MM.1S (cell line): ENCODE results near the gene HPCAL1.

Experiments used
- DNase-seq: peaks from one replicate; pipeline ENCODE4 v3.0.0-alpha.2; 2015
- H2AFZ ChIP-seq: fragments of 300-600 bp; sonication (generic); 2 replicates; pipeline ENCODE4 v1.6.0; 2016; ENCODE audit warnings: antibody characterized with exemption, low read length
- H3F3A ChIP-seq: fragments of 300-600 bp; sonication (generic); 2 replicates; pipeline ENCODE4 v1.6.1; 2016; ENCODE audit warnings: mild to moderate bottlenecking, antibody characterized with exemption, low read length, moderate library complexity, mixed read lengths; ENCODE audit not compliant: insufficient read depth
- H3K27ac ChIP-seq: fragments of 300-600 bp; sonication (generic); 2 replicates; pipeline ENCODE4 v1.5.1; 2016; ENCODE audit warnings: mild to moderate bottlenecking, low read length
- H3K27me3 ChIP-seq: fragments of 300-600 bp; sonication (generic); replicated peaks from 2 replicates; pipeline ENCODE4 v1.6.0; 2016; ENCODE audit warnings: low read length; ENCODE audit not compliant: insufficient read depth
- H3K36me3 ChIP-seq: fragments of 300-600 bp; sonication (generic); replicated peaks from 2 replicates; pipeline ENCODE4 v1.6.1; 2016; ENCODE audit warnings: mild to moderate bottlenecking, low read length, mixed read lengths; ENCODE audit not compliant: insufficient read depth
- H3K4me1 ChIP-seq: fragments of 300-600 bp; sonication (generic); 2 replicates; pipeline ENCODE4 v1.6.1; 2016; ENCODE audit warnings: low read length, mixed read lengths
- H3K4me2 ChIP-seq: fragments of 300-600 bp; sonication (generic); 2 replicates; pipeline ENCODE4 v1.6.0; 2016; ENCODE audit warnings: low read depth, low read length
- H3K4me3 ChIP-seq: fragments of 300-600 bp; sonication (generic); 2 replicates; pipeline ENCODE4 v1.5.1; 2016; ENCODE audit warnings: low read length, mixed read lengths
- H3K79me2 ChIP-seq: fragments of 300-600 bp; sonication (generic); 2 replicates; pipeline ENCODE4 v1.6.1; 2016; ENCODE audit warnings: mixed run types, low read length, mixed read lengths
- H3K9ac ChIP-seq: fragments of 300-600 bp; sonication (generic); 2 replicates; pipeline ENCODE4 v1.6.1; 2016; ENCODE audit warnings: low read length, mixed read lengths
- H3K9me2 ChIP-seq: fragments of 300-600 bp; sonication (generic); replicated peaks from 2 replicates; pipeline ENCODE4 v1.6.1; 2016; ENCODE audit warnings: mild to moderate bottlenecking, low read length, mixed read lengths; ENCODE audit not compliant: insufficient read depth
- H3K9me3 ChIP-seq: fragments of 300-600 bp; sonication (generic); replicated peaks from 2 replicates; pipeline ENCODE4 v1.6.1; 2016; ENCODE audit warnings: mild to moderate bottlenecking, low read length, mixed read lengths; ENCODE audit not compliant: insufficient read depth
- H4K20me1 ChIP-seq: fragments of 300-600 bp; sonication (generic); 2 replicates; pipeline ENCODE4 v1.6.1; 2016; ENCODE audit warnings: mild to moderate bottlenecking, low read length, moderate library complexity, mixed read lengths; ENCODE audit not compliant: insufficient read depth
- EZH2 ChIP-seq: fragments of 300-600 bp; sonication (generic); optimal IDR thresholded peaks from 2 replicates; pipeline ENCODE3; 2017; ENCODE audit warnings: low read depth, mild to moderate bottlenecking, antibody characterized with exemption, low read length, mixed read lengths
- EZH2phosphoT487 ChIP-seq: fragments of 300-600 bp; sonication (generic); IDR thresholded peaks from 2 replicates; pipeline ENCODE4 v1.6.1; 2018; ENCODE audit warnings: antibody characterized with exemption, low read length
- TF ChIP-seq, protein P1 (sequence below): fragments of 300-600 bp; sonication (generic); IDR thresholded peaks from 2 replicates; pipeline ENCODE4 v1.5.1; 2016; ENCODE audit warnings: antibody characterized with exemption, low read length, mixed read lengths

Gene HPCAL1

DNA sequence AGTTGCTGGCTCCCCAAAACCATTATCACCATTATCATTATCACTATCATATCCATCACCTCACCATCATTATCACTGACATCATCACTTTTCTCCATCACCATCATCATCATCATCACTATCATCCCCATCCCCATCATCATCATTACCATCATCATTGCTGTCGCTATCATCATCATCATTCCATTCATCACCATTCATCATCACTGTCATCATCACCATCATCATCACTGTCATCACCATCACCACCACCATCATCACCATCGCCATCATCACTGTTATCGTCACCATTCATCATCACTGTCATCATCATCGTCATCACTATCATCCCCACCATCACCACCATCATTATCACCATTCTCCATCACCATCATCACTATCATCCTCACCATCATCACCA is 9.0 kb downstream of the HPCAL1 start:
- DNase-seq = no peak
- Histone ChIP-seq H3K9ac (no peak overlapping the region), H3K4me1 (no peaks in the 10 kb centered on the region), H3K36me3 (no peaks in the 10 kb centered on the region), H3F3A (no peaks in the 10 kb centered on the region), H3K4me2 (no peak overlapping the region), H3K9me3 (no peaks in the 10 kb centered on the region), H2AFZ (no peak overlapping the region), H3K4me3 (no peak overlapping the region), H4K20me1 (peaks cover 17% of the 10 kb centered on the region), H3K27me3 (no peaks in the 10 kb centered on the region), H3K79me2 (peaks cover 100% of the 10 kb centered on the region), H3K9me2 (no peaks in the 10 kb centered on the region), H3K27ac (no peak overlapping the region)
- no peak for TF ChIP-seq EZH2phosphoT487
- TF ChIP-seq, protein P1, sequence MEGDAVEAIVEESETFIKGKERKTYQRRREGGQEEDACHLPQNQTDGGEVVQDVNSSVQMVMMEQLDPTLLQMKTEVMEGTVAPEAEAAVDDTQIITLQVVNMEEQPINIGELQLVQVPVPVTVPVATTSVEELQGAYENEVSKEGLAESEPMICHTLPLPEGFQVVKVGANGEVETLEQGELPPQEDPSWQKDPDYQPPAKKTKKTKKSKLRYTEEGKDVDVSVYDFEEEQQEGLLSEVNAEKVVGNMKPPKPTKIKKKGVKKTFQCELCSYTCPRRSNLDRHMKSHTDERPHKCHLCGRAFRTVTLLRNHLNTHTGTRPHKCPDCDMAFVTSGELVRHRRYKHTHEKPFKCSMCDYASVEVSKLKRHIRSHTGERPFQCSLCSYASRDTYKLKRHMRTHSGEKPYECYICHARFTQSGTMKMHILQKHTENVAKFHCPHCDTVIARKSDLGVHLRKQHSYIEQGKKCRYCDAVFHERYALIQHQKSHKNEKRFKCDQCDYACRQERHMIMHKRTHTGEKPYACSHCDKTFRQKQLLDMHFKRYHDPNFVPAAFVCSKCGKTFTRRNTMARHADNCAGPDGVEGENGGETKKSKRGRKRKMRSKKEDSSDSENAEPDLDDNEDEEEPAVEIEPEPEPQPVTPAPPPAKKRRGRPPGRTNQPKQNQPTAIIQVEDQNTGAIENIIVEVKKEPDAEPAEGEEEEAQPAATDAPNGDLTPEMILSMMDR = no peak
- TF ChIP-seq EZH2 = no peak

DNA sequence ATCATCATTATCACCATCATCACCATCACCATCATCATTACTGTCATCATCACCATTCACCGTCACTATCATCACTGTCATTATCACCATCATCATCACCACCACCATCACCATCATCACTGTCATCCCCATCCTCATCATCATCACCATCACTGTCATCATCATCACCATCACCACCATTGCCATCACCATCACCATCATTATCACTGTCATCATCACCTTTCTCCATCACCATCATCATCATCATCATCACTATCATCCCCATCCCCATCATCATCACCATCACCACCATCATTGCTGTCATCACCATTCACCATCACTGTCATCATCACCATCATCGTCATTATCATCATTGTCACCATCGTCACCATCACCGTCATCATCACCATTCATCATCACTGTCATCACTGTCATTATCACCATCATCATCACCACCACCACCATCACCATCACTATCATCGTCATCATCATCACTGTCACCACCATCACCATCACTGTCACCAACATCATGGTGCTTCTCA is 9.8 kb downstream of the HPCAL1 start:
- H3K4me2 ChIP-seq = no peak overlapping the region
- no peak for DNase-seq
- no peaks in the 10 kb centered on the region for H3K9me2 ChIP-seq
- no peaks in the 10 kb centered on the region for H3K9me3 ChIP-seq
- no peak overlapping the region for H3K27ac ChIP-seq
- H2AFZ ChIP-seq = no peak overlapping the region
- H3K4me3 ChIP-seq = no peak overlapping the region
- no peaks in the 10 kb centered on the region for H3K4me1 ChIP-seq
- peaks cover 100% of the 10 kb centered on the region for H3K79me2 ChIP-seq
- no peaks in the 10 kb centered on the region for H3K36me3 ChIP-seq
- H3F3A ChIP-seq = no peaks in the 10 kb centered on the region
- H4K20me1 ChIP-seq = peaks cover 13% of the 10 kb centered on the region
- TF ChIP-seq EZH2 = no peak
- no peak for TF ChIP-seq EZH2phosphoT487
- TF ChIP-seq, protein P1 = no peak
- H3K9ac ChIP-seq = no peak overlapping the region
- H3K27me3 ChIP-seq = no peaks in the 10 kb centered on the region

DNA sequence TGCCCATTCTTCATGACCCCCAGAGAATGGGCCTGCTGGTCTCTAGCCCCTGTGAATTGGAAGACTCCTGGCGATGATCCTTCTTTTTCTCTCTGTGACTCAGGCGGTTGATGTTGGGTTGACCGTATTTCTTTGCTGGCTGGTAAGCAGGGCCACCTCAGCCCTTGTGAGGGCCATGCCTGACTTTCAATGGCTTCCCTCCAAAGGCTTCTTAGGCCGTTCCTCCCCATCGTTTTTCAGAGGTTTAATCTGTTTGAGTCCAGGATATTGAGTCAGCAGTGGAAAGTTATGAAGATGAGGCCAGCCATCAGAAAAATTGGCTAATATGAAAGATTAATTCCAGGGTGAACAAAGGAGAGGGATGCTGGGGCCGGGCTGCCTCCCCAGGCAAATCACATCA is 13.6 kb downstream of the HPCAL1 start:
- peaks cover 99% of the 10 kb centered on the region for H3K79me2 ChIP-seq
- TF ChIP-seq EZH2phosphoT487 (no peak), EZH2 (no peak)
- TF ChIP-seq, protein P1 = no peak
- no peak overlapping the region for H2AFZ ChIP-seq
- no peaks in the 10 kb centered on the region for H3K9me2 ChIP-seq
- H4K20me1 ChIP-seq = no peaks in the 10 kb centered on the region
- no peaks in the 10 kb centered on the region for H3K9me3 ChIP-seq
- no peaks in the 10 kb centered on the region for H3K27me3 ChIP-seq
- H3K27ac ChIP-seq = no peak overlapping the region
- H3K4me2 ChIP-seq = no peak overlapping the region
- H3K4me1 ChIP-seq = no peaks in the 10 kb centered on the region
- H3F3A ChIP-seq = no peaks in the 10 kb centered on the region
- no peak overlapping the region for H3K4me3 ChIP-seq
- no peak overlapping the region for H3K9ac ChIP-seq
- no peaks in the 10 kb centered on the region for H3K36me3 ChIP-seq
- no peak for DNase-seq
